Neural progenitor cell (in vitro differentiated cells): ENCODE results near the gene PIGQ. TPM values are rescaled to one million over a fixed set of nuclear protein-coding genes. Genes with fewer than 3 reads are reported as not detected.

Source experiments
- DNase-seq: peaks from one replicate; pipeline ENCODE4 v3.0.0-alpha.2; 2016; ENCODE audit warnings: low spot score
- H2AFZ ChIP-seq: fragments of 200-600 bp; sonication (generic); replicated peaks from 2 replicates; pipeline ENCODE4 v1.6.1; 2016; ENCODE audit warnings: antibody characterized with exemption
- H3F3A ChIP-seq: fragments of 200-600 bp; sonication (generic); 2 replicates; pipeline ENCODE4 v1.6.1; 2016; ENCODE audit warnings: antibody characterized with exemption, low read depth
- H3K27ac ChIP-seq: fragments of 200-600 bp; sonication (generic); 2 replicates; pipeline ENCODE4 v1.5.1; 2016; ENCODE audit warnings: mild to moderate bottlenecking
- H3K27me3 ChIP-seq: fragments of 200-600 bp; sonication (generic); 2 replicates; pipeline ENCODE4 v1.6.1; 2016; ENCODE audit warnings: mild to moderate bottlenecking, moderate library complexity
- H3K36me3 ChIP-seq: fragments of 200-600 bp; sonication (generic); 2 replicates; pipeline ENCODE4 v1.5.1; 2016
- H3K4me1 ChIP-seq: fragments of 200-600 bp; sonication (generic); 2 replicates; pipeline ENCODE4 v1.6.1; 2016; ENCODE audit warnings: mixed run types
- H3K4me2 ChIP-seq: fragments of 200-600 bp; sonication (generic); 2 replicates; pipeline ENCODE4 v1.6.1; 2016
- H3K4me3 ChIP-seq: fragments of 200-600 bp; sonication (generic); 2 replicates; pipeline ENCODE4 v1.5.1; 2016
- H3K79me2 ChIP-seq: fragments of 200-600 bp; sonication (generic); 2 replicates; pipeline ENCODE4 v1.6.1; 2016; ENCODE audit warnings: low read depth
- H3K9ac ChIP-seq: fragments of 200-600 bp; sonication (generic); 2 replicates; pipeline ENCODE4 v1.6.1; 2016
- H3K9me3 ChIP-seq: fragments of 200-600 bp; sonication (generic); 2 replicates; pipeline ENCODE4 v1.5.1; 2016; ENCODE audit warnings: low read depth
- H4K20me1 ChIP-seq: fragments of 200-600 bp; sonication (generic); 2 replicates; pipeline ENCODE4 v1.6.1; 2016; ENCODE audit warnings: low read depth
- H3K27ac Mint-ChIP-seq: 3 replicates; pipeline ENCODE4 v1.8.0; 2021; ENCODE audit warnings: mixed read lengths
- H3K27me3 Mint-ChIP-seq: 2 replicates; pipeline ENCODE4 v1.8.0; 2022; ENCODE audit warnings: low read depth, mild to moderate bottlenecking, inconsistent platforms, moderate library complexity, mixed read lengths; ENCODE audit not compliant: insufficient read depth
- H3K36me3 Mint-ChIP-seq: 3 replicates; pipeline ENCODE4 v1.8.0; 2021; ENCODE audit warnings: mixed read lengths
- H3K4me1 Mint-ChIP-seq: 3 replicates; pipeline ENCODE4 v1.8.0; 2021; ENCODE audit warnings: mixed read lengths
- H3K4me3 Mint-ChIP-seq: 3 replicates; pipeline ENCODE4 v1.8.0; 2021; ENCODE audit warnings: mild to moderate bottlenecking, moderate library complexity, mixed read lengths
- H3K9me3 Mint-ChIP-seq: 3 replicates; pipeline ENCODE4 v1.8.0; 2020; ENCODE audit warnings: mixed read lengths
- CTCF ChIP-seq: fragments of 200-600 bp; sonication (generic); IDR thresholded peaks from 2 replicates; pipeline ENCODE4 v1.5.1; 2017; ENCODE audit warnings: antibody characterized with exemption, mild to moderate bottlenecking
- EZH2 ChIP-seq: fragments of 200-600 bp; sonication (generic); IDR thresholded peaks from 2 replicates; pipeline ENCODE4 v1.6.1; 2017; ENCODE audit warnings: antibody characterized with exemption, mild to moderate bottlenecking, moderate library complexity
- EZH2phosphoT487 ChIP-seq: fragments of 200-600 bp; sonication (generic); IDR thresholded peaks from 2 replicates; pipeline ENCODE4 v1.6.1; 2017; ENCODE audit warnings: antibody characterized with exemption
- total RNA-seq: library from RNA; depleted of rRNA; stranded (reverse); fragments of >200 nt; gene quantifications from 2 replicates; pipeline ENCODE4 v1.2.3, GENCODE V29; 2015; ENCODE audit warnings: low replicate concordance

The PIGQ gene
- total RNA-seq, 1 donor from 2014 or later = 16.1 TPM

GRCh38 chr16:554297-554621, 15.5 kb upstream of the PIGQ start:
- H3K79me2 ChIP-seq = no peaks in the 10 kb centered on the region
- H3K36me3 ChIP-seq = no peaks in the 10 kb centered on the region
- Mint-ChIP-seq H3K36me3 (no peaks in the 10 kb centered on the region), H3K4me3 (no peak overlapping the region), H3K4me1 (peaks cover 3% of the 10 kb centered on the region), H3K27ac (peak overlapping the region; percentile 54), H3K9me3 (no peaks in the 10 kb centered on the region), H3K27me3 (peaks cover 12% of the 10 kb centered on the region)
- H3K27ac ChIP-seq = no peak overlapping the region
- no peak overlapping the region for H3K9ac ChIP-seq
- H3F3A ChIP-seq = peaks cover 9% of the 10 kb centered on the region
- H3K4me3 ChIP-seq = no peak overlapping the region
- H3K4me1 ChIP-seq = no peaks in the 10 kb centered on the region
- H3K4me2 ChIP-seq = no peak overlapping the region
- no peak overlapping the region for H2AFZ ChIP-seq
- peaks cover 4% of the 10 kb centered on the region for H4K20me1 ChIP-seq
- DNase-seq = no peak
- H3K27me3 ChIP-seq = peaks cover 22% of the 10 kb centered on the region
- H3K9me3 ChIP-seq = no peaks in the 10 kb centered on the region
- TF ChIP-seq EZH2 = no peak
- no peak for TF ChIP-seq EZH2phosphoT487
- no peak for TF ChIP-seq CTCF

GRCh38 chr16:554640-555365, 15.0 kb upstream of the PIGQ start:
- no peak overlapping the region for H3K4me3 ChIP-seq
- Mint-ChIP-seq H3K36me3 (no peaks in the 10 kb centered on the region), H3K9me3 (no peaks in the 10 kb centered on the region), H3K4me1 (peaks cover 3% of the 10 kb centered on the region), H3K27me3 (peaks cover 15% of the 10 kb centered on the region), H3K4me3 (no peak overlapping the region), H3K27ac (no peak overlapping the region)
- no peak overlapping the region for H3K27ac ChIP-seq
- no peaks in the 10 kb centered on the region for H3K9me3 ChIP-seq
- no peaks in the 10 kb centered on the region for H3K79me2 ChIP-seq
- H3K9ac ChIP-seq = no peak overlapping the region
- peaks cover 4% of the 10 kb centered on the region for H3K4me1 ChIP-seq
- H4K20me1 ChIP-seq = peaks cover 9% of the 10 kb centered on the region
- peaks cover 28% of the 10 kb centered on the region for H3K27me3 ChIP-seq
- H2AFZ ChIP-seq = no peak overlapping the region
- no peaks in the 10 kb centered on the region for H3K36me3 ChIP-seq
- peaks cover 12% of the 10 kb centered on the region for H3F3A ChIP-seq
- no peak for DNase-seq
- H3K4me2 ChIP-seq = no peak overlapping the region
- no peak for TF ChIP-seq EZH2
- TF ChIP-seq CTCF = no peak
- TF ChIP-seq EZH2phosphoT487 = no peak

GRCh38 chr16:555528-556473, 14.0 kb upstream of the PIGQ start:
- Histone ChIP-seq H3K9me3 (no peaks in the 10 kb centered on the region), H3K4me3 (no peak overlapping the region), H3K4me2 (no peak overlapping the region), H3K9ac (no peak overlapping the region), H4K20me1 (peaks cover 10% of the 10 kb centered on the region), H3K79me2 (no peaks in the 10 kb centered on the region), H3K4me1 (peaks cover 5% of the 10 kb centered on the region), H3F3A (peaks cover 12% of the 10 kb centered on the region), H3K36me3 (no peaks in the 10 kb centered on the region), H3K27me3 (peaks cover 38% of the 10 kb centered on the region), H2AFZ (no peak overlapping the region), H3K27ac (no peak overlapping the region)
- H3K4me3 Mint-ChIP-seq = no peak overlapping the region
- peaks cover 3% of the 10 kb centered on the region for H3K4me1 Mint-ChIP-seq
- no peak for DNase-seq
- peaks cover 15% of the 10 kb centered on the region for H3K27me3 Mint-ChIP-seq
- no peak for TF ChIP-seq EZH2phosphoT487
- TF ChIP-seq CTCF = no peak
- no peak for TF ChIP-seq EZH2
- H3K36me3 Mint-ChIP-seq = no peaks in the 10 kb centered on the region
- no peak overlapping the region for H3K27ac Mint-ChIP-seq
- no peaks in the 10 kb centered on the region for H3K9me3 Mint-ChIP-seq
